Measurements from ENCODE around the gene RAB31. TPM values are rescaled to one million over a fixed set of nuclear protein-coding genes. Genes with fewer than 3 reads are reported as not detected.

Gene RAB31
- total and polyA plus RNA-seq, 2 of the 13 experiments (the other 11 are each of a cell fraction or from before 2014, with no cell fraction given), result 1.1 to 1.7 TPM

DNA sequence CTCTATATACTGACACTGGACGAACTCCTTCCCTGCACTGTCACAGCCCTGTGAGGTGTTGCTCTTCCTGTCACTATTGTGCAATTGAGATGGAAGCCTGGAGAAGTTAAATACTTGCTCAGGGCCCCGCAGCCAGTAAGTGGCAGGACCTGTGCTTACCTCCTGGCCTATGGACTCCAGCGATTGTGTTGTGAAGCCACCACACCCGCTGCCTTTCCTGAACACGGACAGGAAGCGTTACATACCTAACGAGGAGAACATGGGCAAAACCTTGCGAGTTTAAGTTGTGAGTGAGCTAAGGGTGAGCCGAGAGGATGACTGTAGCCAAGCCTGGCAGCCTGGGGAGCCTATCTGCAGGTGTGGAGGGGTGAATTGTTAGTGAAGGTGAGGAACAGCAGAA lies 26.1 kb downstream of the RAB31 start (continued):
- TF ChIP-seq, protein P1, sequence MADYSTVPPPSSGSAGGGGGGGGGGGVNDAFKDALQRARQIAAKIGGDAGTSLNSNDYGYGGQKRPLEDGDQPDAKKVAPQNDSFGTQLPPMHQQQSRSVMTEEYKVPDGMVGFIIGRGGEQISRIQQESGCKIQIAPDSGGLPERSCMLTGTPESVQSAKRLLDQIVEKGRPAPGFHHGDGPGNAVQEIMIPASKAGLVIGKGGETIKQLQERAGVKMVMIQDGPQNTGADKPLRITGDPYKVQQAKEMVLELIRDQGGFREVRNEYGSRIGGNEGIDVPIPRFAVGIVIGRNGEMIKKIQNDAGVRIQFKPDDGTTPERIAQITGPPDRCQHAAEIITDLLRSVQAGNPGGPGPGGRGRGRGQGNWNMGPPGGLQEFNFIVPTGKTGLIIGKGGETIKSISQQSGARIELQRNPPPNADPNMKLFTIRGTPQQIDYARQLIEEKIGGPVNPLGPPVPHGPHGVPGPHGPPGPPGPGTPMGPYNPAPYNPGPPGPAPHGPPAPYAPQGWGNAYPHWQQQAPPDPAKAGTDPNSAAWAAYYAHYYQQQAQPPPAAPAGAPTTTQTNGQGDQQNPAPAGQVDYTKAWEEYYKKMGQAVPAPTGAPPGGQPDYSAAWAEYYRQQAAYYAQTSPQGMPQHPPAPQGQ (CRISPR knock-in tag; IDR thresholded peaks at IDR 0.05; ENCODE audit: borderline replicate concordance), result 0 out of 2 replicates have a peak, but pooled peaks have one; percentile 76
- TF ChIP-seq FOXA1 (IDR thresholded peaks at IDR 0.05) (no peak), FOXA1 (CRISPR knock-in tag; IDR thresholded peaks at IDR 0.05) (peak; percentile 33; the same call in 1 of the 2 replicates), RARA (CRISPR knock-in tag; IDR thresholded peaks at IDR 0.05) (peak; percentile 26; the same call in 1 of the 2 replicates), NR2F6 (IDR thresholded peaks at IDR 0.05) (no peak), NR2F6 (CRISPR knock-in tag; IDR thresholded peaks at IDR 0.05) (peak; percentile 34; the same call in 1 of the 2 replicates), MAZ (IDR thresholded peaks at IDR 0.05; ENCODE audit: borderline replicate concordance, low read depth, low read length) (no peak), MAZ (CRISPR knock-in tag; IDR thresholded peaks at IDR 0.05; ENCODE audit: low read depth) (peak; percentile 39; the same call in 1 of the 2 replicates), TAF1 (CRISPR knock-in tag; IDR thresholded peaks at IDR 0.05) (0 out of 2 replicates have a peak, but pooled peaks have one; percentile 22), ZNF264 (CRISPR knock-in tag; IDR thresholded peaks at IDR 0.05) (peak; percentile 96), SALL1 (CRISPR knock-in tag; IDR thresholded peaks at IDR 0.05) (peak; percentile 71)
- TF ChIP-seq, protein P2, sequence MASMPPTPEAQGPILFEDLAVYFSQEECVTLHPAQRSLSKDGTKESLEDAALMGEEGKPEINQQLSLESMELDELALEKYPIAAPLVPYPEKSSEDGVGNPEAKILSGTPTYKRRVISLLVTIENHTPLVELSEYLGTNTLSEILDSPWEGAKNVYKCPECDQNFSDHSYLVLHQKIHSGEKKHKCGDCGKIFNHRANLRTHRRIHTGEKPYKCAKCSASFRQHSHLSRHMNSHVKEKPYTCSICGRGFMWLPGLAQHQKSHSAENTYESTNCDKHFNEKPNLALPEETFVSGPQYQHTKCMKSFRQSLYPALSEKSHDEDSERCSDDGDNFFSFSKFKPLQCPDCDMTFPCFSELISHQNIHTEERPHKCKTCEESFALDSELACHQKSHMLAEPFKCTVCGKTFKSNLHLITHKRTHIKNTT (CRISPR knock-in tag; IDR thresholded peaks at IDR 0.05), result no peak
- TF ChIP-seq, protein P3, sequence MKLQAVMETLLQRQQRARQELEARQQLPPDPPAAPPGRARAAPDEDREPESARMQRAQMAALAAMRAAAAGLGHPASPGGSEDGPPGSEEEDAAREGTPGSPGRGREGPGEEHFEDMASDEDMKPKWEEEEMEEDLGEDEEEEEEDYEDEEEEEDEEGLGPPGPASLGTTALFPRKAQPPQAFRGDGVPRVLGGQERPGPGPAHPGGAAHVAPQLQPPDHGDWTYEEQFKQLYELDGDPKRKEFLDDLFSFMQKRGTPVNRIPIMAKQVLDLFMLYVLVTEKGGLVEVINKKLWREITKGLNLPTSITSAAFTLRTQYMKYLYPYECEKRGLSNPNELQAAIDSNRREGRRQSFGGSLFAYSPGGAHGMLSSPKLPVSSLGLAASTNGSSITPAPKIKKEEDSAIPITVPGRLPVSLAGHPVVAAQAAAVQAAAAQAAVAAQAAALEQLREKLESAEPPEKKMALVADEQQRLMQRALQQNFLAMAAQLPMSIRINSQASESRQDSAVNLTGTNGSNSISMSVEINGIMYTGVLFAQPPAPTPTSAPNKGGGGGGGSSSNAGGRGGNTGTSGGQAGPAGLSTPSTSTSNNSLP (IDR thresholded peaks at IDR 0.05; ENCODE audit: low read depth, low read length), result no peak
- TF ChIP-seq, protein P4, sequence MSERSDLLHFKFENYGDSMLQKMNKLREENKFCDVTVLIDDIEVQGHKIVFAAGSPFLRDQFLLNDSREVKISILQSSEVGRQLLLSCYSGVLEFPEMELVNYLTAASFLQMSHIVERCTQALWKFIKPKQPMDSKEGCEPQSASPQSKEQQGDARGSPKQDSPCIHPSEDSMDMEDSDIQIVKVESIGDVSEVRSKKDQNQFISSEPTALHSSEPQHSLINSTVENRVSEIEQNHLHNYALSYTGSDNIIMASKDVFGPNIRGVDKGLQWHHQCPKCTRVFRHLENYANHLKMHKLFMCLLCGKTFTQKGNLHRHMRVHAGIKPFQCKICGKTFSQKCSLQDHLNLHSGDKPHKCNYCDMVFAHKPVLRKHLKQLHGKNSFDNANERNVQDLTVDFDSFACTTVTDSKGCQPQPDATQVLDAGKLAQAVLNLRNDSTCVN (CRISPR knock-in tag; IDR thresholded peaks at IDR 0.05; ENCODE audit: borderline replicate concordance), result peak; percentile 41; the same call in 1 of the 2 replicates
- TF ChIP-seq, protein P5, sequence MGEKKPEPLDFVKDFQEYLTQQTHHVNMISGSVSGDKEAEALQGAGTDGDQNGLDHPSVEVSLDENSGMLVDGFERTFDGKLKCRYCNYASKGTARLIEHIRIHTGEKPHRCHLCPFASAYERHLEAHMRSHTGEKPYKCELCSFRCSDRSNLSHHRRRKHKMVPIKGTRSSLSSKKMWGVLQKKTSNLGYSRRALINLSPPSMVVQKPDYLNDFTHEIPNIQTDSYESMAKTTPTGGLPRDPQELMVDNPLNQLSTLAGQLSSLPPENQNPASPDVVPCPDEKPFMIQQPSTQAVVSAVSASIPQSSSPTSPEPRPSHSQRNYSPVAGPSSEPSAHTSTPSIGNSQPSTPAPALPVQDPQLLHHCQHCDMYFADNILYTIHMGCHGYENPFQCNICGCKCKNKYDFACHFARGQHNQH (CRISPR knock-in tag; IDR thresholded peaks at IDR 0.05), result peak; percentile 35; the same call in 1 of the 2 replicates
- TF ChIP-seq, protein P6, sequence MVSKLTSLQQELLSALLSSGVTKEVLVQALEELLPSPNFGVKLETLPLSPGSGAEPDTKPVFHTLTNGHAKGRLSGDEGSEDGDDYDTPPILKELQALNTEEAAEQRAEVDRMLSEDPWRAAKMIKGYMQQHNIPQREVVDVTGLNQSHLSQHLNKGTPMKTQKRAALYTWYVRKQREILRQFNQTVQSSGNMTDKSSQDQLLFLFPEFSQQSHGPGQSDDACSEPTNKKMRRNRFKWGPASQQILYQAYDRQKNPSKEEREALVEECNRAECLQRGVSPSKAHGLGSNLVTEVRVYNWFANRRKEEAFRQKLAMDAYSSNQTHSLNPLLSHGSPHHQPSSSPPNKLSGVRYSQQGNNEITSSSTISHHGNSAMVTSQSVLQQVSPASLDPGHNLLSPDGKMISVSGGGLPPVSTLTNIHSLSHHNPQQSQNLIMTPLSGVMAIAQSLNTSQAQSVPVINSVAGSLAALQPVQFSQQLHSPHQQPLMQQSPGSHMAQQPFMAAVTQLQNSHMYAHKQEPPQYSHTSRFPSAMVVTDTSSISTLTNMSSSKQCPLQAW (CRISPR knock-in tag; IDR thresholded peaks at IDR 0.05), result peak; percentile 61; the same call in 1 of the 2 replicates
- TF ChIP-seq, protein P7, sequence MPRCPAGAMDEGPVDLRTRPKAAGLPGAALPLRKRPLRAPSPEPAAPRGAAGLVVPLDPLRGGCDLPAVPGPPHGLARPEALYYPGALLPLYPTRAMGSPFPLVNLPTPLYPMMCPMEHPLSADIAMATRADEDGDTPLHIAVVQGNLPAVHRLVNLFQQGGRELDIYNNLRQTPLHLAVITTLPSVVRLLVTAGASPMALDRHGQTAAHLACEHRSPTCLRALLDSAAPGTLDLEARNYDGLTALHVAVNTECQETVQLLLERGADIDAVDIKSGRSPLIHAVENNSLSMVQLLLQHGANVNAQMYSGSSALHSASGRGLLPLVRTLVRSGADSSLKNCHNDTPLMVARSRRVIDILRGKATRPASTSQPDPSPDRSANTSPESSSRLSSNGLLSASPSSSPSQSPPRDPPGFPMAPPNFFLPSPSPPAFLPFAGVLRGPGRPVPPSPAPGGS (CRISPR knock-in tag; IDR thresholded peaks at IDR 0.05), result 0 out of 2 replicates have a peak, but pooled peaks have one; percentile 22
